NCI-H2029 treated with DMSO at 0.1 percent for 48 hours (cell line): Measurements from ENCODE around the gene TBXAS1.
A peak's percentile ranks its signal among the peaks of the same experiment; 100 is the strongest.
"Not testable (repeated sequence)": the region's sequence is repeated elsewhere in the genome, so short reads cannot be mapped to it uniquely, and the experiment has no call there.

Experiments
- DNase-seq: peaks from one replicate; lab custom pipeline; 2025; lab: John Stamatoyannopoulos, UW

Gene TBXAS1

DNA sequence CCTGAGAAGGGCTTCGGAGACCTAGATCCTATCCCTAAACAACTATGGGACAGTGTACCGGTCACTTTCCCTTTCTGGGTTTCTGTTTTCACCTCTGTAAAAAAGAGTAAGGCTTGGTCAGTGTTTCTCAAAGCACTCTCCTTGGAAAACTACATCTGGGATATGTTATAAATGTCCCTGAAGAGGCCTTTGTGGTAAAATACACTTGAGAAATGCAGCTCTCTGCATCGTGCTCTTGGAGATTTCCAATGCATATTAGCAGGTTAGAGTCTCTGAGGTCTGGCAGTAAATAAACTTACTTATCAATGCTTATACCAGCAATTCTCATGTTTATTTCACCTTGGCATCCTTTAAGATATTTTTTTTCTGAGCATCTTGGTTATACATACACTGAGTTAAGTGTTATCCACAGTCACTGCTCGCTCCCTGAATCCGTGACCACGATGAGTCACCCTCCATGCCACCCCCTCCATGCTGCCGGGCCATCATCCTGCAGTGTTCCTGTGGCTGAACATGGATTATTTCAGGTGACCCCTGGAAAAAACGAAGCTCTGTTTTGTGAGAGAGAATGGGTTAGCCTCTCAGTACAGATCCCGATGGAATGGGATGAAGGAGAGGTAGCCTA, 3.3 kb upstream of the TBXAS1 start:
- no peak for DNase-seq

GRCh38 chr7:139827042-139827441, 2.0 kb upstream of the TBXAS1 start:
- no peak for DNase-seq

DNA sequence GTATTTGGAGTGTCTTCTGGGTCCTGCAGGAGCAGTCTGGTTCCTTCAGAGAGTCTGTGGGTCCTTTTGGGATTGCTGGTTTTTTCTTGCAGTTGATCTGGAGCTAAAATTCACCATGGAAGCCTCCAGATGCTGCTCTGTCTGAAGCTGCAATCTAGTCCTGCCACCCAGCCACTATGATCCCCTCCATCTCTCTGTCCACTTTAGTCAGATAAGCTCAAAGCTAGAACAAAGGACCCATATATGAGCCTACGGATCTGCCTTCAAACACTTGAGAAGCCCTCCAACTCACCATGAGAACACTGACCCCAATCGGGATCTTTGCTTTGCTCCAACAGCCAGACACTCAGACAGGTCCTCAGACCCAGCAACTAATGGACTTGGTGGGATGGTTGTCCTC, 618 bp upstream of the TBXAS1 start:
- no peak for DNase-seq

- no peak for DNase-seq
Observed at GRCh38 chr7:139829775-139830117, 682 bp downstream of the TBXAS1 start.

- no peak for DNase-seq
Observed at GRCh38 chr7:139830292-139830691, 1.2 kb downstream of the TBXAS1 start.

DNA sequence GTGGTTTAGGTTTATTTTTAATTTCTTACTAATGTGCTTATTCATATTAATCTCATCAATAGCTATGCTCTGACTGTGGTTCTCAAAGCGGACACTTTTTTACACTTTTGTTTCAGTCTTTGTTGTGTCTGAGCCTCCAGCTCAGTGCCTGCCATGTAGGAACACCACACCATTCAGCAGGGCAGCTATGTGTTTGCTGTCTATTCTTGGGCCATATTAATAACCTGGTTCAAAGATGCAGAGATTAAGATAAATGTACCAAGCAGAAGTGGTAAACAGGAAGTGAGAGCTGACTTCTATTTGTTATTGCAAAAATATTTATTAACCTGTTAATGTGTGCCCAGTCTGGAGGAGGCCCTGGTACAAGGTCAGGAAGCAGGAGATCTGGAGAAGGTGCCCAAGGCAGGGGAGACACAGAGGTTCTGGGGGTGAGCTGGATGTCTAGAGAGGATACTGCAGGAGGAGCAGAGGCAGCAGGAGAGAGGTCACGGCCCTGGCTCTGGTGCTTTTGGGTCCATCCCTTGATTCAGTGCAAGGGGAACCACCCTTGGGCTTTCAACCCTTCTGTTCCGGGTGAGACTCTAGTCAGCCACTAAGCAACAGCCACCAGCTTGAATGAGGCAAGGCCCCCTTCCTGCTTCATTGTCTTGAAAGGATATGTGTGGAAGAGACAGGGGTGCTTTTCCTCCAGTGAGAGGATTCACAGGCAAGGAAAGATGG, 1.9 kb downstream of the TBXAS1 start:
- no peak for DNase-seq

DNA sequence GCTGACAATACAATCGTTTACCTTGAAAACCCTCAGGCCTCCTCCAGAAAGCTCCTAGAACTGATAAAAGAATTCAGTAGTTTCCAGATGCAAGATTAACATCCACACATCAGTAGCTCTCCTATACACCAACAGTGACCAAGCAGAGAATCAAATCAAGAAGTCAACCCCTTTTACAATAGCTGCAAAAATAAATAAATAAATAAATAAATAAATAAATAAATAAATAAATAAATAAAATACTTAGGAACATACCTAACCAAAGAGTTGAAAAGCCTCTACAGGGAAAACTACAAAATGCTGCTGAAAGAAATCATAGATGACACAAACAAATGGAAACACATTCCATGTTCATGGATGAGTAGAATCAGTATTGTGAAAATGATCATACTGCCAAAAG, 6.8 kb downstream of the TBXAS1 start:
- not testable (repeated sequence) for DNase-seq

- DNase-seq, result not testable (repeated sequence)
Observed at GRCh38 chr7:139837291-139837690, 8.2 kb downstream of the TBXAS1 start.

GRCh38 chr7:139838276-139838675, 9.2 kb downstream of the TBXAS1 start:
- DNase-seq, result no peak

- no peak for DNase-seq
Observed at GRCh38 chr7:139838876-139839275, 9.8 kb downstream of the TBXAS1 start.

DNA sequence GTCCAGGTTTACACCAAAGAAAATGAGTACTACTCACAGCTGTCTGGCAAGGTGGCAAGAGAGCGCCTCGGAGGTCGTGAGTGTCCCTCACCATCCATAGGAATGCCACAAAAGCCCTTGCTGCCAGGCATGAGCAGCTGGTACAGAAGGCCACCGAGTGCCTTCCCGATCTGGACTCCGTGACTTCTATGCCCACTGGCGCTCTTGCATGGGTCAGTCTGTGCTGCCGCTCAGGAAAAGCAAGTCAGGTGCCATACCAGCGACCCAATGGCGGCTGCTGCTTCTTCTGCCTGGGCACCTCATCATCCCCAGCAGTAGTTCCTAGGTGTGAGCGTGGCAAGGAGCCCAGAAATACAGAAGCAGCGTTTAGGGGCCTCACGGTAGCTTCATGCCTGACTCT, 11.7 kb downstream of the TBXAS1 start:
- DNase-seq, result no peak

GRCh38 chr7:139842401-139843210, 13.5 kb downstream of the TBXAS1 start:
- DNase-seq, result peak; percentile 23

- not testable (repeated sequence) for DNase-seq
Observed at GRCh38 chr7:139843211-139843537, 14.1 kb downstream of the TBXAS1 start.

DNA sequence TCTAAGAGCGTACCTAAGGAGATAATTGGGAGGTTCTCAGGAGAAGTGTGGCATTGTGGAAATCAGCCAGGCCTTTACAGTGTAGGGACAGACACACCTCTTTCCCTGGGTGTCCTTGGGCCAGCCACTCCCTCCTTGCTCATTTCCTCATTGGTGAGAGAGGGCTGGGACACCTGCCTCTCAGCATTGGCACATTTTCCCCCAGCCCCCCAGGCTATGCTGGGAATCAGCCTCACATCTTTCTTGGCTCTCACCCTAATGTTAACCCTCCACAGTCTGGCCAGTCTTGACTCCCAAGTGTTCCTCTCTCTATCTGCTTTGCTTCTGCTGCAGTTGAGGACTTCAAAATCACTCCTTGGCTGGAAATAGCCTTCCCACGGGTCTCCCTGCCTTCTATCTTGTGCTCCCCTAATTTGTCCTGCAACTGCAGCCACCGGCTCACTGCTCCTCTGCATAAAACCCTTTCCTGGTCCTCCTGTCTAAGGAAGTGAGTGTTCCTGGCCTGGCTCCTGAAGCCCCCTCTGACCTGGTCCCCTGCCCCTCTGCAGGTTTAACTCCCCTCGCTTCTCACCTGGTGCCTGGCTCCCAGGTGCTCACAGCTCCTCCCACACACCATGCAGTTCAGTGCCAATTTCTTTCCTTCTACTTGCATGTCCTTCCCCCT, 15.8 kb downstream of the TBXAS1 start:
- DNase-seq, result peak; percentile 16

DNA sequence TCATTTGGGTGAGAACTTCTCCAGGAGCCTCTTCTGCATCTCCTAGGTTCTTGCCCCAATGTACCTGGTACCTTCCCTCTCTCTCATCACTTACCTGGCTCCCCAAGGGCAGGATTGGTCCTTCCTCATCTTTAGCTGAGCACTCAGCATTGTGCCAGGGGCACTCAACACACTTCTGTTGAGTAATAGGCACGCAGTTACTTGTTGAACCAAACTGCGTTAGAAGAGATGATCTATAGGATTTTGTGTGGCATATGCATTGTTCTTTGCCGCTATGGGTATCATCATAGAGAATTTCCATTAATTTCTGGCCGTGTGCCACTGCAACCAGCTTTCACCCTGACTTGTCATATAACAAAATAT, 16.4 kb downstream of the TBXAS1 start:
- DNase-seq, result no peak

DNA sequence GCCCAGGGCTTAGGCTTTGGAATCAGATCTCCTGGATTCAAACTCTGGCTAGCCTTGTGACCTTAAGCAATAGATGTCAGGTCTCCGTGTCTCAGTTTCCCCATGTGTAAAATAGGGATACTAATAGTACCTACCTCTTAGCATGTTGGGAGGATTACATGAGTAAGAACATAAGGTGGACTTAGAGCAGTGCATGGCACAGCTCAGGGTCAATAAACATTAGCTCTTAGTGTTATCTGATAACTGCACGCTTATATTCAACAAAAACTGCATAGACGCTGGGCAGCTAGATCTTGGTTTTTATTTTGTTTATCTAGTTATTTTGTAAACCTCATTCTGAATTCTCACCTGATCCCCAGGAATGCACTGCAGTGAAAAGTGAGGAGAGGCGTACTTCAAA, 17.2 kb downstream of the TBXAS1 start:
- DNase-seq, result no peak

DNA sequence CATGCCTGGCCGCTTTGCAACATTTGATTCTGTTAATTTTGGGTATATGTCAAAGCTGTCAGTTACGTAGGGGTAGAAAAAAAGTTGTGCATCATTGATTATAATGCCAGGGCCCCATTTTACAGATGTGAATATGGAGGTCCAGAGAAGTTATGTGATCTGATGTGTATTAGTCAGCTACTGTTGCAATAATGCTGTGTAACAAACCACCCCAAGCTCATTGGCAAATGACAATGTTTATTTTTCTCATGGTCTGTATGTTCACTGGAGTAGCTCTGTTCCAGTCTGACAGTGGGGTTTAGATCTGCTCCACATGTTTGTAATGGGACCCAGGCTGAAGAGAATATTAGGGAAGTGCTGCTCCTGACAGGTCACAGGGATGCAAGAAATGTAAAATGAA, 19.2 kb downstream of the TBXAS1 start:
- no peak for DNase-seq

GRCh38 chr7:139850906-139851305, 21.8 kb downstream of the TBXAS1 start:
- DNase-seq, result no peak

- no peak for DNase-seq
Observed at GRCh38 chr7:139851770-139852481, 22.9 kb downstream of the TBXAS1 start.

DNA sequence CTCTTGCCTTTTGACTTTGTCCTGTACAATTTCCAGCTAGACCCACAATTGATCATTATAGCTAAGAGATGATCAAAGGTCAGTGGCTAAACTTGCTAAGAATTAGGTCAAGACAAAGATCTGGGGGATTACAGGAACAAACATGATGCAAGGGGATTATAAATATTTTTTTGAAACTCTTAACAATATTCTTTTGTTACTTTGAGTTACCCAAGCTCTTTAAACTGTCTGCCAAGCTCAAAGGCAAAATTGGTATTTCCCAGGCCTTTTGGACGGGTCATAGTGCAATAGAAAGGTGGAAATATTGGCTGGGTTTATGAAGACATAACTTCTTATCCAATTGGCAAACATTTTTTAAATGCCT, 23.4 kb downstream of the TBXAS1 start:
- no peak for DNase-seq

DNA sequence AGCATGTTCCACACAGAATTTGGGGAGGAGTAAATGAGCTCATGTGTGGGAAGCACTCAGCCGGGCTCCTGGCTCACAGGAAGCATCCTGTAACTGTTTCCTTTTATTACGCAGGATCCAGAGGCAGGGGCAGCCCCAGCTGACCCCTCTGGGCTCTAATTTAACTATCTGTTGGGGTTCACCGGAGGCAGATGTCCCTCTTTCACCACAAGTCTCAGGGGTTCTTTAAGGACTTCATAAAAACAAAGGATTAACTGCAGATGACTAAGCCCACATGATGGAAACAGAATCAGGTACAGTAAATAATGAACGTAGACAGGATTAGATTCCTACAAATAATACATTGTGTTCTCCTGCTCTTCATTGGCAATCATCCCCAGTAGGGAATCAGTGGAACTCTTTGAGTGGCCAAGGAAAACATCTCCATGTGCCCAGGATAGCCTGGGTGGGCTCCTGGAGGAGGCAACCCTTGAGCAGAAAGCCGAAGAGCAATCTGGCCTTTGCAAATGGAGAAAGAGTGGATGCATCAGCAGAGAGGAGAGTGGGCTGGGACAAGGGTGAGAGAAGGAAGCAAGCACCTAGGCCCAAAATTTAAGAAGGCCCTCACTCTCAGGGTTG, 24.6 kb downstream of the TBXAS1 start:
- DNase-seq, result no peak

GRCh38 chr7:139854124-139854511, 25.1 kb downstream of the TBXAS1 start:
- no peak for DNase-seq
